ENCODE measurements around the gene SNCB. TPM values are rescaled to one million over a fixed set of nuclear protein-coding genes. Genes with fewer than 3 reads are reported as not detected.
A peak's percentile ranks its signal among the peaks of the same experiment; 100 is the strongest.

SNCB gene
- total and polyA plus RNA-seq, 2 experiments from 2014 or later, result 2.4 to 3.0 TPM

DNA sequence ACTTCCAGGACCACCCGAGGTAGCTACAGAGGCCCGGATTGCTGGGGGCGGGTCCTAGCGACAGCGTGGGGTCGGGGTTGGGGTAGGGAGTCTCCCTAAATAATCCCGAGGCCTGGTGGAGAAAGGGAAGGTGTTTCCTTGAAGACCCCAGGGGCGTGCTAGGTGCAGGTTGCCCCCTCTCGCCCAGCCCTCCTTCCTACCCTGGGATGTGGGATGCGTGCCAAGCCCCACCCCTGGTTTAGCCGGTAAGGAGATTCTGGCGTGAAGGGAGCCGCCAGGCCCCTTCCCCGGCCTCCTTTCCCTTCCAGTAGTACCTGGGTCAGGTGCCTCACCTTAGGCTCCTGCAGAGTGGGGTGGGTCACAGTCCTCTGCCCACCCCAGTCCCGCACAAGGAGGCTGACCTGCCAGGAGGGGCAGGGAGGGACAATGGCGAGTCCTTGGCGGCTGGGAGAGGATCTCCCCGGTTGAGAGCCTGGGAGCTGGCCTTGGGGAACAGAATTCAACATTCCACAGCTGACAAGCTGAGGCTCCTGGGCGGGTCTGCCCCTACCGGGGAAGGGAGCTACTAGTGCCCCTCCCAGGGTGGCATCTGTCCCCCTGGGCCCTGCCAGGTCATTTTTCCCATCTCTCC is 17.6 kb upstream of the SNCB start:
- Histone ChIP-seq H3K4me3 (peak overlapping the region; percentile 57), H3K4me1 (ENCODE audit: low read depth) (no peaks in the 10 kb centered on the region), H3K9me3 (ENCODE audit: low read depth) (no peaks in the 10 kb centered on the region), H3K36me3 (peaks cover 1% of the 10 kb centered on the region), H3K27me3 (no peaks in the 10 kb centered on the region), H3K27ac (no peak overlapping the region)
- peak; percentile 36 to 54 for DNase-seq (ENCODE audit: low read depth in 1 of 2, low spot score in 1 of 2)
- no peak for TF ChIP-seq CTCF (IDR thresholded peaks at IDR 0.05; ENCODE audit: low read depth, low read length)

GRCh38 chr5:176647030-176647842 is 16.9 kb upstream of the SNCB start, which contains the start of gene TSPAN17:
TSPAN17 (plus strand) TSS chr5:176647484; CDS start chr5:176647616, 132 bp downstream.
- Histone ChIP-seq H3K4me1 (ENCODE audit: low read depth) (no peaks in the 10 kb centered on the region), H3K27ac (no peak within 1 kb of the TSS), H3K9me3 (ENCODE audit: low read depth) (no peaks in the 10 kb centered on the region), H3K27me3 (no peaks in the 10 kb centered on the region), H3K36me3 (no peaks in the 10 kb centered on the region), H3K4me3 (peak within 1 kb of the TSS; percentile 57)
- peak; percentile 99 to 100 for DNase-seq (ENCODE audit: low read depth in 1 of 2, low spot score in 1 of 2)
- peak; percentile 40 for TF ChIP-seq CTCF (IDR thresholded peaks at IDR 0.05; ENCODE audit: low read depth, low read length)

GRCh38 chr5:176646707-176647029 is 16.3 kb upstream of the SNCB start:
- Histone ChIP-seq H3K4me3 (no peak overlapping the region), H3K27ac (no peak overlapping the region), H3K36me3 (no peaks in the 10 kb centered on the region), H3K4me1 (ENCODE audit: low read depth) (no peaks in the 10 kb centered on the region), H3K9me3 (ENCODE audit: low read depth) (no peaks in the 10 kb centered on the region), H3K27me3 (no peaks in the 10 kb centered on the region)
- DNase-seq (ENCODE audit: low read depth in 1 of 2, low spot score in 1 of 2), result no peak
- no peak for TF ChIP-seq CTCF (IDR thresholded peaks at IDR 0.05; ENCODE audit: low read depth, low read length)

DNA sequence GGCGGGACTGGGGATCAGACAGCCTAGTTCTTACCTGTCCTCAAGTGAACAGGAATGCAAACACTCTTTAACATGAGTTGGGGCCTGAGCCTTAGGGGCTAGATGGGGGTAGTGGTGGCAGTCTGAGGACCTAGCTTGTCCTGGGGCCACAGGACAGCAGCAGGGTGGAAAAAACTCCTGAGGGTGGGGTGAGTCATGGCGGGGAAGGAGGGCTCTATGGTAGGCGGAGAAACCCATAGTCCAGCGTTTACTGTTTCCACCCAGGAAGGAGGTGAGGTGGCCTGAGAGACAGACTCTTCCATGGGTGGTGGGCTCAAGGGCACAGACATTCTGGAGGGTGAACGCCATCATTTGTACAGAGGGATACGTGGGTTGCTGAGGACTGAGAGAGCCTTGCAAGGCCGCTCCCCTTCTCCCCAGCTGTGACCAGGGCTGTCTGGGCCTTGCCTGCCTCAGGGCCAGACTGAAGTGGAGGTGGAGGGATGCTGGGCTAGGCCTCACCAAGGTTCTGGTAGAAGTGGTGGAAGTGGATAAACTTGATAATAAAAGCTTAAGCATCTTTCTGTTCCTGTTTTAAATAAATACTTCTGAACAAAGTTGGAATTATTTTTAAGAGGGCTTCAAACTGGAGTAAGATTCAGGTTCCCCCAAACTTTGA is 15.8 kb upstream of the SNCB start:
- no peaks in the 10 kb centered on the region for H3K36me3 ChIP-seq
- TF ChIP-seq CTCF (IDR thresholded peaks at IDR 0.05; ENCODE audit: low read depth, low read length), result no peak
- H3K9me3 ChIP-seq (ENCODE audit: low read depth), result no peaks in the 10 kb centered on the region
- no peak overlapping the region for H3K4me3 ChIP-seq
- H3K27ac ChIP-seq, result no peak overlapping the region
- no peak for DNase-seq (ENCODE audit: low read depth in 1 of 2, low spot score in 1 of 2)
- H3K27me3 ChIP-seq, result no peaks in the 10 kb centered on the region
- H3K4me1 ChIP-seq (ENCODE audit: low read depth), result no peaks in the 10 kb centered on the region

DNA sequence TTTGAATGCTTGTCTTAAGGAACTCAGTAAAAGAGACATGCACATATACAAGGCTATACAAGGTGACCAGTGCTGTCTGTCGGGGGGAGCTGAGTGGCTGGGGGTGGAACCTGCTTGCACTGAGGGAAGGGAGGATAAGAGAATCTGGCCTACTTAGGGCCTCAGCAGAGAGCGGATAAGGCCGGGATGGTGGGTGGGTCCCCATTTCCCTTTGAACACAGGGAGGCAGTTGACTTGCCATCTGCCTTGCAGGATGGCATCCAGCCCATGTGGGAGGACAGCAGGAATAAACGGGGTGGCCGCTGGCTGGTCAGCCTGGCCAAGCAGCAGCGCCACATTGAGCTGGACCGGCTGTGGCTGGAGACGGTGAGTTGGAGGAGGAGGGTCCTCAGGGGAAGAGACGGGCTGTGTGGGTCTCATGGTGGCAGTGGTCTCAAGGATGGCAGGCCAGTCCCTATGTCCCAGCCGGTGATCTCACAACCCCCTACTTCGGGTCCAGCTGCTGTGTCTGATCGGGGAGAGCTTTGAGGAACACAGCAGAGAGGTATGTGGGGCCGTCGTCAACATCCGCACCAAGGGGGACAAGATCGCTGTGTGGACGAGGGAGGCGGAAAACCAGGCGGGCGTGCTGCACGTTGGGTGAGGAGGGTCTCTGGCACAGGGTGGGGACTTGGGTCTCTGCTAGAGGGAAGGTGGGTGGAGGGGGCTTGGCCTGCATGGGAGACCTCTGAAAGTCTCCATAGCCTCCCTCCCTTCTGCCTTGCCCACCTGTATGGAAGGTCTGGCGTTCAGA is 14.7 kb upstream of the SNCB start:
- no peak for DNase-seq (ENCODE audit: low read depth in 1 of 2, low spot score in 1 of 2)
- no peak overlapping the region for H3K4me3 ChIP-seq
- no peaks in the 10 kb centered on the region for H3K4me1 ChIP-seq (ENCODE audit: low read depth)
- no peaks in the 10 kb centered on the region for H3K27me3 ChIP-seq
- no peaks in the 10 kb centered on the region for H3K9me3 ChIP-seq (ENCODE audit: low read depth)
- no peak for TF ChIP-seq CTCF (IDR thresholded peaks at IDR 0.05; ENCODE audit: low read depth, low read length)
- H3K27ac ChIP-seq, result no peak overlapping the region
- H3K36me3 ChIP-seq, result no peaks in the 10 kb centered on the region
